GM10266 (cell line): Measurements from ENCODE around the gene LDB2.

Source experiments
- DNase-seq: peaks from one replicate; pipeline ENCODE4 v3.0.0; 2012; ENCODE audit errors: extremely low spot score
- TF ChIP-seq, protein P1 (sequence below): IDR thresholded peaks from 2 replicates; pipeline ENCODE4 v1.5.1; 2012; ENCODE audit warnings: mild to moderate bottlenecking, low read depth; ENCODE audit not compliant: control insufficient read depth, insufficient read depth; ENCODE audit errors: missing control alignments

The LDB2 gene

DNA sequence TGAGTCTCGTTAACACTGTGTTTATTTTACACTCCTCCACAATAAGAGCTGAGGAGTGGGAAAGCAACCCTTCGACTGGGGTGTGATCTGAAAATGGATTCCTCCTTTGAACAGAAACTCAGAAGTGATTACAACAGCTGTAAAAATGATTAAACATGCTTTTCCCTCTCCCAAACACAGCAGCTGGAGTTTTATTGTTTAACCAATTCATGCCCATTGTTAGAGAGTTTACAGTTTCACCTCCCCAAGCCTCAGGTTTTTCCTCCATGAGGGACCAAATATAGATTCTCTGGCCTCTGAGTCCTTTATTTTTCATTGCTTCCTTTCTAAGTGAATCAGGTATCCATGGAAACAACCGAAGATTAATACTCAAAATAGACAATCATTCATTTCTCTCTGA, 409.2 kb downstream of the LDB2 start:
- TF ChIP-seq, protein P1, sequence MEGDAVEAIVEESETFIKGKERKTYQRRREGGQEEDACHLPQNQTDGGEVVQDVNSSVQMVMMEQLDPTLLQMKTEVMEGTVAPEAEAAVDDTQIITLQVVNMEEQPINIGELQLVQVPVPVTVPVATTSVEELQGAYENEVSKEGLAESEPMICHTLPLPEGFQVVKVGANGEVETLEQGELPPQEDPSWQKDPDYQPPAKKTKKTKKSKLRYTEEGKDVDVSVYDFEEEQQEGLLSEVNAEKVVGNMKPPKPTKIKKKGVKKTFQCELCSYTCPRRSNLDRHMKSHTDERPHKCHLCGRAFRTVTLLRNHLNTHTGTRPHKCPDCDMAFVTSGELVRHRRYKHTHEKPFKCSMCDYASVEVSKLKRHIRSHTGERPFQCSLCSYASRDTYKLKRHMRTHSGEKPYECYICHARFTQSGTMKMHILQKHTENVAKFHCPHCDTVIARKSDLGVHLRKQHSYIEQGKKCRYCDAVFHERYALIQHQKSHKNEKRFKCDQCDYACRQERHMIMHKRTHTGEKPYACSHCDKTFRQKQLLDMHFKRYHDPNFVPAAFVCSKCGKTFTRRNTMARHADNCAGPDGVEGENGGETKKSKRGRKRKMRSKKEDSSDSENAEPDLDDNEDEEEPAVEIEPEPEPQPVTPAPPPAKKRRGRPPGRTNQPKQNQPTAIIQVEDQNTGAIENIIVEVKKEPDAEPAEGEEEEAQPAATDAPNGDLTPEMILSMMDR = no peak

DNA sequence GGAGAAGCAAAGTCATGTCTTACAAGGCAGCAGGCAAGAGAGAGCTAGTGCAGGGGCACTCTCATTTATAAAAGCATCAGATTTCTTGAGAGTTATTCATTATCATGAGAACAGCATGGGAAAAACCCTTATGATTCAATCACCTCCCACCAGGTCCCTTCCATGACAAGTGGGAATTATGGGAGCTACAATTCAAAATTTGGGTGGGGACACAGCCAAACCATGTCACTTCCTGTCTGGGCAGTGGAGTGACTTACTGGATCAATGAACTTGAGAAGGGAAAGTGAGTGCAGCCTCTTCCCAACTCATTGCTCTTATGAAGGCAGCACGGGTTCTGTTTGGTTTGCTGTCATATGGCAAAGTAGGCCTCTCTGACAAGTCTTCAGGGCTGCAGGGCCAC, 410.4 kb downstream of the LDB2 start:
- no peak for DNase-seq
- TF ChIP-seq, protein P1 = no peak

More for the DNA sequence above, 409.2 kb downstream of the LDB2 start:
- DNase-seq = no peak

DNA sequence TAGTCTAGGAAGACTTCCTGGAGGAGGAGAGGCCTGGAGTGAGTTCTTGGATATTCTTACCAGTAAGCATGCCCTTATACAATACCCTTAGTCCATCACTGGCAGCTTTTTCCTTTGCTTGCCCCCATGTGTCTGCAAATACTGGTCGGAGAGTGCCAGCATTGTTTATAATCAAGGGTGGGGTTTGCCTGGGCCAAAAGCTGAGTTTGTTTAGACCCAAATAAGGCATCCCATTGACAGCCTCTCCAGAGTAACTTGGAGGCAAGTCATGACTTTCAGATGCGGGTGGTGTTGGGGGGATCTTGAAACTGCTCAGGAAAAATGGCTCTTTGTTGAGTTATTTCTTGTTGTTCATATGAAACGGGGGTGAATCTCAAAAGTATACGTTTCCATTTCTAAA, 413.7 kb downstream of the LDB2 start:
- DNase-seq = no peak
- TF ChIP-seq, protein P1 = no peak

DNA sequence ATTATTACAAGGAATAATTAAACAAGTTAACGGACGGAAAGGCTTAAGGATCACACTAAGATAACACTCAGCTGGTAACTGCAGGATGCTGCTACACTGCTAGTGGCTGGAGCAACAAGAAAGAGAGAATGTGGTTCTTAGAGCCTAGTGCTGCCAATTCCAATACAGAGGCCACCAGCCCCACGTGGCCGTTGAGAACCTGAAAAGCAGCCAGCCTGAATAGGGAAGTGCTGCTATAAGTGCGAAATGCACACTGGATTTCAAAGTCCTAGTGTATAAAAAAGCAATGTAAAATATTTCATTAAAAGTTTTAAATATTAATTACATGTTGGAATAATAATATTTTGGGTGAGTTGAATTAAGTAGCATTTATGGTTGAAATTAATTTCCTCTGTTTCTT, 414.9 kb downstream of the LDB2 start:
- DNase-seq = no peak
- TF ChIP-seq, protein P1 = no peak

DNA sequence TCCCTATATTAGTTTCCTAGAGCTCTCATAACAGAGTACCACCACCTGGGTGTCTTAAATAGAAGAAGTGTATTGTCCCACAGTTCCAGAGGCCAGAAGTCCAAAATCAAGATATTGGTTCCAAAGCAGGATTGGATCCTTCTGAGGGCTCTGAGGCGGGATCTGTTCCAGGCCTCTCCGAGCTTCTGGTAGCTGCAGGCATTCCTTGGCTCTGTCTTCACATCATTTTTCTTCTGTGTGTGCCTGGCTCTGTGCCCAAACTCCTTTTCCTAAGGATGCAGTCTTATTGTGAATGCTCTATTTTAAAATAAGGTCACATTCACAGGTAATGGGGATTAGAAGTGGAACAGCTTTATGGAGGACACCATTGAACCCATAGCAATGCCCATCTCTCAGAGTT, 418.4 kb downstream of the LDB2 start:
- TF ChIP-seq, protein P1 = no peak
- no peak for DNase-seq

DNA sequence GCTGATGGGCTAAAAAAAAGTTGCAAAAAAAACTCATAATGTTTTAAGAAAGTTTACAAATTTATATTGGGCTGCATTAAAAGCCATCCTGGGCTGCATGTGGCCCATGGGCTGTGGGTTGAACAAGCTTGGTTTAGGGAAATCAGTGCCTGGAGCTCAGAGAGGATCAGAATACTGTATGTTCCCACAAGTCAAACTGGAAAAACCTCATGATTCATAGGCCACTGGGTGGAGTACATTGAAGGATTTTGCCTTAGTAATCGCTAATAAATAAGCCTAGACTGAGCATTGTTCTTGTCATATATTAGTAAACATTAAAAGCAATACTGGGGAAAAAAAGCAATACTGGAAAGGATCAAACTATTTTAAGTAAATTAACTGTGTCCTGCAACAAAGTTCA, 425.9 kb downstream of the LDB2 start:
- TF ChIP-seq, protein P1 = no peak
- DNase-seq = no peak

DNA sequence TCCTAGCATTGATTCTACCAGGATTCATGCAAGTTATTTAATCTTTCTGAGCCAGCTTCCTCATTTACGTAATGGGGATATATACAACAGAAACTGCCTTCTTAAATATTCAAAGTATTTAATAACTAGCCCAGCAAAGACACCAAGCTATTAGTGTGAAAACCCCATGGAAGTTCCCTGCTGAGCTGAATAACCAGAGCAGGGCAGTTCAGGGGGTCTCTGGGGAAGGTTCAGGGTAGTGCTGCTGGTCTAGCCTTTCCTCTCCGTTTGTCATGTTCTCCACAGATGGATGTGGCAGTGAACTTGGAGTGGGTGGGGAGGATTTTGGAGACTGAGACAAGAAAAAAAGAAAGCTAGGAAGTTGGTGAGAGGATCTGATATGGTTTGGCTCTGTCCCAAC, 431.4 kb downstream of the LDB2 start:
- no peak for DNase-seq
- TF ChIP-seq, protein P1 = no peak
